WTC11 (cell line): ENCODE measurements around the gene GPAT3. TPM values are rescaled to one million over a fixed set of nuclear protein-coding genes. Genes with fewer than 3 reads are reported as not detected.

Source experiments
- ATAC-seq: fragments of 200-7000 bp; cut with Tn5 transposase; 2 replicates; pipeline ENCODE4 v1.10.0; 2021; ENCODE audit warnings: mild to moderate bottlenecking, moderate library complexity
- CTCF ChIA-PET: fragments of 300-600 bp; sonication (Branson Sonifier 250); formaldehyde crosslinking; loops from one replicate; lab custom pipeline; 2021; ENCODE audit warnings: antibody characterized with exemption; lab: Charles Lee
- POLR2A ChIA-PET: fragments of 350-600 bp; sonication (Branson Sonifier 250); formaldehyde crosslinking; loops from one replicate; lab custom pipeline; 2021; ENCODE audit warnings: antibody characterized with exemption; lab: Charles Lee
- DNase-seq: peaks from one replicate; pipeline ENCODE4 v3.0.0; 2021; ENCODE audit warnings: low spot score
- H3K27ac Mint-ChIP-seq: 2 replicates; pipeline ENCODE4 v1.8.0; 2021; ENCODE audit warnings: mixed read lengths
- H3K27me3 Mint-ChIP-seq: 2 replicates; pipeline ENCODE4 v1.8.0; 2021; ENCODE audit warnings: low read depth, mild to moderate bottlenecking, moderate library complexity, mixed read lengths
- H3K36me3 Mint-ChIP-seq: 2 replicates; pipeline ENCODE4 v1.8.0; 2021; ENCODE audit warnings: mixed read lengths
- H3K4me1 Mint-ChIP-seq: 2 replicates; pipeline ENCODE4 v1.8.0; 2022; ENCODE audit warnings: mixed read lengths
- H3K4me3 Mint-ChIP-seq: 2 replicates; pipeline ENCODE4 v1.8.0; 2021; ENCODE audit warnings: mild to moderate bottlenecking, moderate library complexity, mixed read lengths
- H3K9me3 Mint-ChIP-seq: 2 replicates; pipeline ENCODE4 v1.8.0; 2021; ENCODE audit warnings: mixed read lengths
- ATF3 ChIP-seq: sonication (generic); formaldehyde crosslinking; conservative IDR thresholded peaks from 2 replicates; pipeline ENCODE4 v1.8.1; 2022; ENCODE audit warnings: mild to moderate bottlenecking, missing genetic modification reagents
- CREB1 ChIP-seq: sonication (generic); formaldehyde crosslinking; IDR thresholded peaks from 2 replicates; pipeline ENCODE4 v1.8.0; 2023; ENCODE audit warnings: mild to moderate bottlenecking, missing genetic modification reagents
- ESRRA ChIP-seq: sonication (generic); formaldehyde crosslinking; IDR thresholded peaks from 2 replicates; pipeline ENCODE4 v1.8.1; 2022; ENCODE audit warnings: mild to moderate bottlenecking, missing genetic modification reagents, borderline replicate concordance
- FOXK1 ChIP-seq: sonication (generic); formaldehyde crosslinking; IDR thresholded peaks from 2 replicates; pipeline ENCODE4 v1.8.0; 2022; ENCODE audit warnings: mild to moderate bottlenecking, moderate library complexity, missing genetic modification reagents
- HMGXB4 ChIP-seq: sonication (generic); formaldehyde crosslinking; IDR thresholded peaks from 2 replicates; pipeline ENCODE4 v1.8.1; 2023; ENCODE audit warnings: mild to moderate bottlenecking, moderate library complexity, missing genetic modification reagents
- IRF2 ChIP-seq: sonication (generic); formaldehyde crosslinking; IDR thresholded peaks from 2 replicates; pipeline ENCODE4 v1.8.0; 2022; ENCODE audit warnings: low read depth, missing genetic modification reagents, borderline replicate concordance
- NFE2L1 ChIP-seq: sonication (generic); formaldehyde crosslinking; IDR thresholded peaks from 2 replicates; pipeline ENCODE4 v1.8.1; 2023; ENCODE audit warnings: missing genetic modification reagents
- NR3C1 ChIP-seq: sonication (generic); formaldehyde crosslinking; conservative IDR thresholded peaks from 2 replicates; pipeline ENCODE4 v1.8.1; 2023; ENCODE audit warnings: low read depth, mild to moderate bottlenecking, missing genetic modification reagents
- OVOL2 ChIP-seq: fragments of 250-450 bp; sonication (Bioruptor Pico); IDR thresholded peaks from 2 replicates; pipeline ENCODE4 v1.9.0; 2021; ENCODE audit warnings: mild to moderate bottlenecking, borderline replicate concordance
- SP1 ChIP-seq: sonication (generic); formaldehyde crosslinking; conservative IDR thresholded peaks from 2 replicates; pipeline ENCODE4 v1.8.1; 2022; ENCODE audit warnings: missing genetic modification reagents
- ZNF121 ChIP-seq: sonication (generic); formaldehyde crosslinking; IDR thresholded peaks from 2 replicates; pipeline ENCODE4 v1.8.0; 2023; ENCODE audit warnings: missing genetic modification reagents
- total RNA-seq: library from RNA; stranded (reverse); gene quantifications from 3 replicates; pipeline ENCODE4 v1.2.3, GENCODE V29; 2021
- TF ChIP-seq, protein P1 (sequence below): sonication (generic); formaldehyde crosslinking; IDR thresholded peaks from 2 replicates; pipeline ENCODE4 v1.8.0; 2022; ENCODE audit warnings: missing genetic modification reagents
- TF ChIP-seq, protein P2 (sequence below): sonication (generic); formaldehyde crosslinking; IDR thresholded peaks from 2 replicates; pipeline ENCODE4 v1.8.0; 2022; ENCODE audit warnings: mild to moderate bottlenecking, missing genetic modification reagents
- TF ChIP-seq, protein P3 (sequence below): sonication (generic); formaldehyde crosslinking; IDR thresholded peaks from 2 replicates; pipeline ENCODE4 v1.8.0; 2022; ENCODE audit warnings: mild to moderate bottlenecking, missing genetic modification reagents

Gene GPAT3
- total RNA-seq, 1 experiment from 2014 or later: 1.3 TPM

DNA sequence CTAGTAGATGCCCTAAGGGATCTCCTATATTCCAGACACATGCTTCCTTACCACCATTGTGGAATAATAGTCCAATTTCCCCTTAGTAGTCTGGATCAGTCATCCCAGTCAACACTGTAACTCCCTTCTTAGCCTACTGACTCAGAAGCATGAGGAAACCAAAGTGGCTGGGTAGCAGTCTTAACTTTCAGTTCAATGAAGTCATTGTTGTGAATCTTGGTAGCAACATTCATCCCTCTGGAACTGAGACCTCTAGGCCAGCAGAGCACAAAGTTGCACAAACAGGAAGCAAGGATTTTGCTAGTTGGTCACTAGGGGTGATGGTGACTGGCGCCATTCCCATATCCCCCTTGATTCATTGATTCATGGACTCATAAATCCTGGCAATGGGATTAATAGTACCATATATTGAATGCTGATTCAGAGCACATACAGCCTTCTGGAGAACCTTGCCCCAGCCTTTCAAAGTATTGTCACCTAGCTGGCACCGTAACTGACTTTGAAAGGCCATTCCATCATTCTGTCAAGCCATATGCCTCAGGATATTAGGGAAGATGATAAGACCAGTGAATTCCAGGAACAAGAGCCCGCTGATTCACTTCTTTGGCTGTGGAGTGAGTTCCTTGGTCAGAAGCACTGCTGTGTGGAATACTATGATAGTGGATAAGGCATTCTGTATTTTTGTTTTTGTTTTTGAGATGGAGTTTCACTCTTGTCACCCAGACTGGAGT, 19.7 kb upstream of the GPAT3 start (continued):
- TF ChIP-seq, protein P1, sequence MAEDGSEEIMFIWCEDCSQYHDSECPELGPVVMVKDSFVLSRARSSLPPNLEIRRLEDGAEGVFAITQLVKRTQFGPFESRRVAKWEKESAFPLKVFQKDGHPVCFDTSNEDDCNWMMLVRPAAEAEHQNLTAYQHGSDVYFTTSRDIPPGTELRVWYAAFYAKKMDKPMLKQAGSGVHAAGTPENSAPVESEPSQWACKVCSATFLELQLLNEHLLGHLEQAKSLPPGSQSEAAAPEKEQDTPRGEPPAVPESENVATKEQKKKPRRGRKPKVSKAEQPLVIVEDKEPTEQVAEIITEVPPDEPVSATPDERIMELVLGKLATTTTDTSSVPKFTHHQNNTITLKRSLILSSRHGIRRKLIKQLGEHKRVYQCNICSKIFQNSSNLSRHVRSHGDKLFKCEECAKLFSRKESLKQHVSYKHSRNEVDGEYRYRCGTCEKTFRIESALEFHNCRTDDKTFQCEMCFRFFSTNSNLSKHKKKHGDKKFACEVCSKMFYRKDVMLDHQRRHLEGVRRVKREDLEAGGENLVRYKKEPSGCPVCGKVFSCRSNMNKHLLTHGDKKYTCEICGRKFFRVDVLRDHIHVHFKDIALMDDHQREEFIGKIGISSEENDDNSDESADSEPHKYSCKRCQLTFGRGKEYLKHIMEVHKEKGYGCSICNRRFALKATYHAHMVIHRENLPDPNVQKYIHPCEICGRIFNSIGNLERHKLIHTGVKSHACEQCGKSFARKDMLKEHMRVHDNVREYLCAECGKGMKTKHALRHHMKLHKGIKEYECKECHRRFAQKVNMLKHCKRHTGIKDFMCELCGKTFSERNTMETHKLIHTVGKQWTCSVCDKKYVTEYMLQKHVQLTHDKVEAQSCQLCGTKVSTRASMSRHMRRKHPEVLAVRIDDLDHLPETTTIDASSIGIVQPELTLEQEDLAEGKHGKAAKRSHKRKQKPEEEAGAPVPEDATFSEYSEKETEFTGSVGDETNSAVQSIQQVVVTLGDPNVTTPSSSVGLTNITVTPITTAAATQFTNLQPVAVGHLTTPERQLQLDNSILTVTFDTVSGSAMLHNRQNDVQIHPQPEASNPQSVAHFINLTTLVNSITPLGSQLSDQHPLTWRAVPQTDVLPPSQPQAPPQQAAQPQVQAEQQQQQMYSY: no peak
- no peak for TF ChIP-seq HMGXB4 (CRISPR knock-in tag)
- no peak for TF ChIP-seq OVOL2 (CRISPR knock-in tag)
- TF ChIP-seq ATF3 (CRISPR knock-in tag): no peak
- no peak for TF ChIP-seq ESRRA (CRISPR knock-in tag)
- TF ChIP-seq FOXK1 (CRISPR knock-in tag): no peak

DNA sequence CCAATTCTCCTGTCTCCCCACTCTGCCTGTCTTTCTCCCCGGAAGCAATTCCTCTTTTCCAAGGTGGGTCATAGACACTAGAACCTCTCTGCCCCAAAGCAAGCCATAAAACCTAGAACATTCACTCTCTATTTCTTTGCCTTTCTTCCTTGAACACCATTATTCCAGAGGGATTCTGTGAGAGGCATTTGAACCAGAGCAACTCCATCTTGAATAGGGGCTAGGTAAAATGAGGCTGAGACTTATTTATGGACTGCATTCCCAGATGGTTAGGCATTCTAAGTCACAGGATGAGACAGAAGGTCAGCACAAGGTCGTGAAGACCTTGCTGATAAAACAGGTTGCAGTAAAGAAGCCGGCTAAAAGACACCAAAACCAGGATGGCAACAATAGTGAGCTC, 13.7 kb upstream of the GPAT3 start:
- peaks cover 7% of the 10 kb centered on the region; the same call in 1 of the 2 replicates for H3K36me3 Mint-ChIP-seq
- H3K4me3 Mint-ChIP-seq: no peak overlapping the region
- peaks cover 21% of the 10 kb centered on the region for H3K9me3 Mint-ChIP-seq
- CTCF ChIA-PET: no interaction called here
- TF ChIP-seq, protein P2, sequence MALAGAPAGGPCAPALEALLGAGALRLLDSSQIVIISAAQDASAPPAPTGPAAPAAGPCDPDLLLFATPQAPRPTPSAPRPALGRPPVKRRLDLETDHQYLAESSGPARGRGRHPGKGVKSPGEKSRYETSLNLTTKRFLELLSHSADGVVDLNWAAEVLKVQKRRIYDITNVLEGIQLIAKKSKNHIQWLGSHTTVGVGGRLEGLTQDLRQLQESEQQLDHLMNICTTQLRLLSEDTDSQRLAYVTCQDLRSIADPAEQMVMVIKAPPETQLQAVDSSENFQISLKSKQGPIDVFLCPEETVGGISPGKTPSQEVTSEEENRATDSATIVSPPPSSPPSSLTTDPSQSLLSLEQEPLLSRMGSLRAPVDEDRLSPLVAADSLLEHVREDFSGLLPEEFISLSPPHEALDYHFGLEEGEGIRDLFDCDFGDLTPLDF (CRISPR knock-in tag): no peak
- TF ChIP-seq OVOL2 (CRISPR knock-in tag) (no peak), ZNF121 (CRISPR knock-in tag) (no peak), CREB1 (no peak), NFE2L1 (no peak), SP1 (CRISPR knock-in tag) (no peak), IRF2 (no peak), NR3C1 (CRISPR knock-in tag) (no peak), ATF3 (CRISPR knock-in tag) (no peak)
- TF ChIP-seq, protein P3, sequence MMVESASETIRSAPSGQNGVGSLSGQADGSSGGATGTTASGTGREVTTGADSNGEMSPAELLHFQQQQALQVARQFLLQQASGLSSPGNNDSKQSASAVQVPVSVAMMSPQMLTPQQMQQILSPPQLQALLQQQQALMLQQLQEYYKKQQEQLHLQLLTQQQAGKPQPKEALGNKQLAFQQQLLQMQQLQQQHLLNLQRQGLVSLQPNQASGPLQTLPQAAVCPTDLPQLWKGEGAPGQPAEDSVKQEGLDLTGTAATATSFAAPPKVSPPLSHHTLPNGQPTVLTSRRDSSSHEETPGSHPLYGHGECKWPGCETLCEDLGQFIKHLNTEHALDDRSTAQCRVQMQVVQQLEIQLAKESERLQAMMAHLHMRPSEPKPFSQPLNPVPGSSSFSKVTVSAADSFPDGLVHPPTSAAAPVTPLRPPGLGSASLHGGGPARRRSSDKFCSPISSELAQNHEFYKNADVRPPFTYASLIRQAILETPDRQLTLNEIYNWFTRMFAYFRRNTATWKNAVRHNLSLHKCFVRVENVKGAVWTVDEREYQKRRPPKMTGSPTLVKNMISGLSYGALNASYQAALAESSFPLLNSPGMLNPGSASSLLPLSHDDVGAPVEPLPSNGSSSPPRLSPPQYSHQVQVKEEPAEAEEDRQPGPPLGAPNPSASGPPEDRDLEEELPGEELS (CRISPR knock-in tag): no peak
- TF ChIP-seq, all 79 proteins: peak for 0
- ATAC-seq (no peak), DNase-seq (no peak)
- POLR2A ChIA-PET: no interaction called here
- H3K27me3 Mint-ChIP-seq: no peaks in the 10 kb centered on the region
- no peak overlapping the region for H3K27ac Mint-ChIP-seq
- peaks cover 3% of the 10 kb centered on the region; the same call in 1 of the 2 replicates for H3K4me1 Mint-ChIP-seq
